OCI-LY1 (cell line): ENCODE data around the gene NRGN.
A peak's percentile ranks its signal among the peaks of the same experiment; 100 is the strongest.

Experiments used
- H2AFZ ChIP-seq: fragments of 200-600 bp; sonication (generic), shearing (Covaris generic); 2 replicates; pipeline ENCODE4 v1.6.0; 2014; ENCODE audit warnings: antibody characterized with exemption, mild to moderate bottlenecking, low read length
- H3F3A ChIP-seq: fragments of 200-600 bp; sonication (generic), shearing (Covaris generic); 2 replicates; pipeline ENCODE4 v1.6.0; 2014; ENCODE audit warnings: mild to moderate bottlenecking, antibody characterized with exemption, low read length, moderate library complexity; ENCODE audit not compliant: insufficient read depth
- H3K27ac ChIP-seq: fragments of 200-600 bp; sonication (generic); 2 replicates; pipeline ENCODE4 v1.5.1; 2014; ENCODE audit warnings: low read length, mixed run types, mild to moderate bottlenecking, low read depth; ENCODE audit not compliant: poor library complexity, severe bottlenecking
- H3K27me3 ChIP-seq: fragments of 200-600 bp; sonication (generic); 2 replicates; pipeline ENCODE4 v1.6.0; 2014; ENCODE audit warnings: antibody characterized with exemption, mild to moderate bottlenecking, low read length, moderate library complexity; ENCODE audit not compliant: insufficient read depth
- H3K36me3 ChIP-seq: fragments of 200-600 bp; sonication (generic); 2 replicates; pipeline ENCODE4 v1.6.1; 2014; ENCODE audit warnings: mild to moderate bottlenecking, antibody characterized with exemption, low read length, moderate library complexity, mixed read lengths; ENCODE audit not compliant: insufficient read depth
- H3K4me1 ChIP-seq: fragments of 200-600 bp; sonication (generic); 2 replicates; pipeline ENCODE4 v1.5.1; 2014; ENCODE audit warnings: mild to moderate bottlenecking, low read length, moderate library complexity; ENCODE audit not compliant: insufficient read depth, severe bottlenecking
- H3K4me2 ChIP-seq: fragments of 200-600 bp; sonication (generic), shearing (Covaris generic); 2 replicates; pipeline ENCODE4 v1.6.1; 2014; ENCODE audit warnings: low read length
- H3K4me3 ChIP-seq: fragments of 200-600 bp; sonication (generic); 2 replicates; pipeline ENCODE4 v1.5.1; 2014; ENCODE audit warnings: low read length, low read depth, mild to moderate bottlenecking, mixed read lengths; ENCODE audit not compliant: poor library complexity, severe bottlenecking
- H3K79me2 ChIP-seq: fragments of 200-600 bp; shearing (Covaris generic); 2 replicates; pipeline ENCODE4 v1.6.1; 2016; ENCODE audit warnings: mixed run types, low read length, mixed read lengths; ENCODE audit not compliant: insufficient read depth
- H3K9ac ChIP-seq: fragments of 200-600 bp; sonication (generic), shearing (Covaris generic); 2 replicates; pipeline ENCODE4 v1.6.1; 2014; ENCODE audit warnings: mild to moderate bottlenecking, low read length, mixed read lengths
- H3K9me2 ChIP-seq: fragments of 200-600 bp; sonication (generic), shearing (Covaris generic); 2 replicates; pipeline ENCODE4 v1.6.1; 2014; ENCODE audit warnings: low read depth, mild to moderate bottlenecking, low read length, mixed read lengths
- H3K9me3 ChIP-seq: fragments of 200-600 bp; shearing (Covaris generic); 2 replicates; pipeline ENCODE4 v1.6.1; 2014; ENCODE audit warnings: low read length, mixed read lengths
- H4K20me1 ChIP-seq: fragments of 200-600 bp; sonication (generic), shearing (Covaris generic); 2 replicates; pipeline ENCODE4 v1.6.0; 2016; ENCODE audit warnings: mild to moderate bottlenecking, low read length; ENCODE audit not compliant: insufficient read depth
- EZH2 ChIP-seq: fragments of 200-600 bp; sonication (generic), shearing (Covaris generic); IDR thresholded peaks from 2 replicates; pipeline ENCODE4 v1.8.0; 2017; ENCODE audit warnings: borderline replicate concordance, mixed run types, mild to moderate bottlenecking, antibody characterized with exemption, low read length, moderate library complexity, mixed read lengths
- TF ChIP-seq, protein P1 (sequence below): fragments of 200-600 bp; sonication (generic), shearing (Covaris generic); IDR thresholded peaks from 2 replicates; pipeline ENCODE4 v1.5.1; 2017; ENCODE audit warnings: mild to moderate bottlenecking, antibody characterized with exemption, low read length, moderate library complexity, mixed read lengths

Gene NRGN

DNA sequence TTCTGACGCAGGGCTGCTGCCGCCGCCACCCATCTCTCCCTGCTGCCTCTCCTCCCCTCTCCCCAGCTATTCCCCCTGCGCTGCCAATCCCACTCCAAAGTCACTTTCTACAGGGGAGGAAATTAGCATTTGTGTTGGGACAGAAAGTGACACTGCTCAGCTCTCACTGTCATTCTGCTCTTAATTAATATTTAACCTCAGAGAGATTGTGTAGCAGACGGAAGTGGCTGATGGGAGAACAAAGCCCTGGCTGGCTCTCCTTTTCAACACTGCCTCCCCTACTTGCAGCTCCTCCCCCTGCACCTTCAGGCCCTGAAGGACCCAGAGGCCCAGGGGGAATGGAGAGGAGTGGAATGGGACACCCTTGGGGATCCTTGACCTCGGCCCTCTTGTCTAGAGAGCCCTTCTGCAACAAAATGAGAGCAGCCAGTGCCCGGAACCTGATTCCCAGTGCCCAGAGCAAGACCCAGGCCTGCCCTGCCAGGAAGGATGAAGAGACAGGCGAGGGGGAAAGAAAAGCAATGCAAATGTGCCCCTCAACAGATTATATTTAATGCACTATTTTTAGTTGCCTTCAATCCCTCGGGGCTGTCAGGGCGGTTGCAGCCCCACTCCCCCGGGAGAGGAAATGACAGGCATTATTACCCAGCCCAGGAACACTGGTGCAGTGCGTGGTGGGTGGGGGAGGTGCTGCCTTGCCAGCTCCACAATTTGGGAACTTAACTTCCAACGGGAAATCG lies 14.6 kb upstream of the NRGN start:
- Histone ChIP-seq H4K20me1 (no peaks in the 10 kb centered on the region), H3K4me3 (no peak overlapping the region), H3K9ac (no peak overlapping the region), H3K27ac (no peak overlapping the region), H3K4me2 (0 out of 2 replicates have a peak overlapping the region, but pooled peaks have one; percentile 23), H3K4me1 (peaks cover 7% of the 10 kb centered on the region), H3K9me3 (no peaks in the 10 kb centered on the region), H3K9me2 (no peaks in the 10 kb centered on the region), H3K27me3 (no peaks in the 10 kb centered on the region), H2AFZ (no peak overlapping the region), H3F3A (no peaks in the 10 kb centered on the region), H3K36me3 (no peaks in the 10 kb centered on the region), H3K79me2 (no peaks in the 10 kb centered on the region)
- no peak for TF ChIP-seq EZH2
- TF ChIP-seq, protein P1, sequence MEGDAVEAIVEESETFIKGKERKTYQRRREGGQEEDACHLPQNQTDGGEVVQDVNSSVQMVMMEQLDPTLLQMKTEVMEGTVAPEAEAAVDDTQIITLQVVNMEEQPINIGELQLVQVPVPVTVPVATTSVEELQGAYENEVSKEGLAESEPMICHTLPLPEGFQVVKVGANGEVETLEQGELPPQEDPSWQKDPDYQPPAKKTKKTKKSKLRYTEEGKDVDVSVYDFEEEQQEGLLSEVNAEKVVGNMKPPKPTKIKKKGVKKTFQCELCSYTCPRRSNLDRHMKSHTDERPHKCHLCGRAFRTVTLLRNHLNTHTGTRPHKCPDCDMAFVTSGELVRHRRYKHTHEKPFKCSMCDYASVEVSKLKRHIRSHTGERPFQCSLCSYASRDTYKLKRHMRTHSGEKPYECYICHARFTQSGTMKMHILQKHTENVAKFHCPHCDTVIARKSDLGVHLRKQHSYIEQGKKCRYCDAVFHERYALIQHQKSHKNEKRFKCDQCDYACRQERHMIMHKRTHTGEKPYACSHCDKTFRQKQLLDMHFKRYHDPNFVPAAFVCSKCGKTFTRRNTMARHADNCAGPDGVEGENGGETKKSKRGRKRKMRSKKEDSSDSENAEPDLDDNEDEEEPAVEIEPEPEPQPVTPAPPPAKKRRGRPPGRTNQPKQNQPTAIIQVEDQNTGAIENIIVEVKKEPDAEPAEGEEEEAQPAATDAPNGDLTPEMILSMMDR = no peak

- no peak overlapping the region for H3K4me3 ChIP-seq
- H3K9me2 ChIP-seq = no peaks in the 10 kb centered on the region
- H3K79me2 ChIP-seq = no peaks in the 10 kb centered on the region
- H3K36me3 ChIP-seq = no peaks in the 10 kb centered on the region
- no peak overlapping the region for H3K4me2 ChIP-seq
- H3K27me3 ChIP-seq = no peaks in the 10 kb centered on the region
- no peaks in the 10 kb centered on the region for H3K9me3 ChIP-seq
- no peaks in the 10 kb centered on the region for H3F3A ChIP-seq
- H3K9ac ChIP-seq = no peak overlapping the region
- peaks cover 7% of the 10 kb centered on the region for H3K4me1 ChIP-seq
- H4K20me1 ChIP-seq = no peaks in the 10 kb centered on the region
- TF ChIP-seq, protein P1 = no peak
- no peak for TF ChIP-seq EZH2
- H3K27ac ChIP-seq = no peak overlapping the region
- no peak overlapping the region for H2AFZ ChIP-seq
These were observed 14.0 kb upstream of the NRGN start for GRCh38 chr11:124725719-124726105.

GRCh38 chr11:124727474-124727873 lies 12.3 kb upstream of the NRGN start:
- Histone ChIP-seq H3K9me2 (no peaks in the 10 kb centered on the region), H2AFZ (no peak overlapping the region), H3F3A (no peaks in the 10 kb centered on the region), H3K9ac (no peak overlapping the region), H3K36me3 (no peaks in the 10 kb centered on the region), H3K9me3 (no peaks in the 10 kb centered on the region), H4K20me1 (no peaks in the 10 kb centered on the region), H3K4me1 (peaks cover 7% of the 10 kb centered on the region), H3K27me3 (no peaks in the 10 kb centered on the region), H3K79me2 (no peaks in the 10 kb centered on the region), H3K27ac (no peak overlapping the region), H3K4me3 (no peak overlapping the region), H3K4me2 (no peak overlapping the region)
- TF ChIP-seq, protein P1 = no peak
- no peak for TF ChIP-seq EZH2
